Measurements from ENCODE around the gene CLEC4M.
"Not testable (repeated sequence)": the region's sequence is repeated elsewhere in the genome, so short reads cannot be mapped to it uniquely, and the experiment has no call there.

CLEC4M gene

GRCh38 chr19:7740682-7741054 lies 22.4 kb upstream of the CLEC4M start:
- no peak for DNase-seq (ENCODE audit: low spot score)

GRCh38 chr19:7742575-7742974 lies 20.5 kb upstream of the CLEC4M start:
- DNase-seq (ENCODE audit: low spot score): no peak

- DNase-seq (ENCODE audit: low spot score): no peak
Measured at GRCh38 chr19:7742991-7743390, 20.1 kb upstream of the CLEC4M start.

GRCh38 chr19:7743425-7743841 lies 19.6 kb upstream of the CLEC4M start:
- DNase-seq (ENCODE audit: low spot score): no peak

- DNase-seq (ENCODE audit: low spot score): no peak
Measured at GRCh38 chr19:7744199-7744786, 18.8 kb upstream of the CLEC4M start.

GRCh38 chr19:7744871-7745650 lies 18.0 kb upstream of the CLEC4M start:
- no peak for DNase-seq (ENCODE audit: low spot score)

GRCh38 chr19:7746306-7746705 lies 16.7 kb upstream of the CLEC4M start:
- not testable (repeated sequence) for DNase-seq (ENCODE audit: low spot score)

GRCh38 chr19:7746903-7747884 lies 15.8 kb upstream of the CLEC4M start, which contains the start of gene CD209:
TSS of gene CD209 (minus strand) at chr19:7747534. CDS start at chr19:7747511, 23 bp downstream.
- DNase-seq (ENCODE audit: low spot score): no peak

- DNase-seq (ENCODE audit: low spot score): no peak
Measured at GRCh38 chr19:7748171-7748570, 14.9 kb upstream of the CLEC4M start.

GRCh38 chr19:7748756-7749155 lies 14.3 kb upstream of the CLEC4M start:
- DNase-seq (ENCODE audit: low spot score): no peak

- no peak for DNase-seq (ENCODE audit: low spot score)
Measured at GRCh38 chr19:7751157-7751783, 11.8 kb upstream of the CLEC4M start.

GRCh38 chr19:7756258-7756657 lies 6.8 kb upstream of the CLEC4M start:
- no peak for DNase-seq (ENCODE audit: low spot score)

GRCh38 chr19:7757358-7757757 lies 5.7 kb upstream of the CLEC4M start:
- no peak for DNase-seq (ENCODE audit: low spot score)

- no peak for DNase-seq (ENCODE audit: low spot score)
Measured at GRCh38 chr19:7759156-7759555, 3.9 kb upstream of the CLEC4M start.

GRCh38 chr19:7763696-7764095 lies 653 bp downstream of the CLEC4M start:
- DNase-seq (ENCODE audit: low spot score): no peak

- DNase-seq (ENCODE audit: low spot score): not testable (repeated sequence)
Measured at GRCh38 chr19:7764157-7764556, 1.1 kb downstream of the CLEC4M start.

- not testable (repeated sequence) for DNase-seq (ENCODE audit: low spot score)
Measured at GRCh38 chr19:7765043-7765442, 2.0 kb downstream of the CLEC4M start.

GRCh38 chr19:7766535-7766934 lies 3.5 kb downstream of the CLEC4M start:
- DNase-seq (ENCODE audit: low spot score): no peak

- no peak for DNase-seq (ENCODE audit: low spot score)
Measured at GRCh38 chr19:7767487-7767886, 4.4 kb downstream of the CLEC4M start.

GRCh38 chr19:7769171-7769570 lies 6.1 kb downstream of the CLEC4M start:
- no peak for DNase-seq (ENCODE audit: low spot score)

- no peak for DNase-seq (ENCODE audit: low spot score)
Measured at GRCh38 chr19:7771072-7771471, 8.0 kb downstream of the CLEC4M start.

GRCh38 chr19:7772752-7773291 lies 9.8 kb downstream of the CLEC4M start:
- no peak for DNase-seq (ENCODE audit: low spot score)
